HCT116 (cell line): ENCODE data around the gene SNX8. TPM values are rescaled to one million over a fixed set of nuclear protein-coding genes. Genes with fewer than 3 reads are reported as not detected.

ENCODE experiments used
- ATAC-seq: fragments of 200-7000 bp; cut with Tn5 transposase; 2 replicates; pipeline ENCODE4 v1.9.1; 2020; ENCODE audit warnings: mild to moderate bottlenecking, moderate library complexity
- BruUV-seq: library from RNA; stranded (reverse); fragments of 400-500 nt; replicated peaks from 2 replicates; lab custom pipeline; 2021; lab: Mats Ljungman, UMichigan
- CTCF ChIA-PET: fragments of 300-600 bp; sonication (Branson Sonifier 250); formaldehyde crosslinking; loops from one replicate; lab custom pipeline; 2021; ENCODE audit warnings: antibody characterized with exemption; lab: Charles Lee
- POLR2A ChIA-PET: fragments of 300-600, 350-600 bp; sonication (Branson Sonifier 250); formaldehyde crosslinking; loops from one replicate; lab custom pipeline; 2021; ENCODE audit warnings: antibody characterized with exemption; lab: Charles Lee
- RAD21 ChIA-PET, 2 experiments: fragments of 300-600 bp; sonication (Branson Sonifier 250); formaldehyde crosslinking; loops; one replicate each; lab custom pipeline; 2023; ENCODE audit warnings: low total read pairs in 2 of 2; ENCODE audit not compliant: uncharacterized antibody in 2 of 2, unreplicated experiment in 2 of 2, low non-redundant PET in 1 of 2; lab: Charles Lee
- DNase-seq: peaks from one replicate; pipeline ENCODE4 v3.0.0-alpha.2; 2010; ENCODE audit warnings: low read depth, low spot score
- H2AFZ ChIP-seq: fragments of 200-600 bp; shearing (Covaris generic), sonication (generic); 2 replicates; pipeline ENCODE4 v1.6.1; 2017; ENCODE audit warnings: low read depth, mixed run types, mixed read lengths, antibody characterized with exemption, low read length; ENCODE audit not compliant: poor library complexity, severe bottlenecking
- H3K27ac ChIP-seq: 2 replicates; pipeline ENCODE4 v1.5.1; 2012; ENCODE audit warnings: low read depth, low read length
- H3K27me3 ChIP-seq: fragments of 200-600 bp; sonication (generic); 2 replicates; pipeline ENCODE4 v1.6.1; 2016; ENCODE audit warnings: mixed run types, low read length, mixed read lengths; ENCODE audit not compliant: insufficient read depth
- H3K36me3 ChIP-seq, 2 experiments: fragments of 200-500 bp in 1 of 2; fragments of 200-600 bp in 1 of 2; sonication (Bioruptor generic) in 1 of 2; sonication (generic) in 1 of 2; 2 replicates each; pipeline versions ENCODE4 v1.5.1 to v1.6.1; 2014 to 2016; ENCODE audit warnings: low read length in 2 of 2, inconsistent platforms in 1 of 2, mixed read lengths in 1 of 2, mixed run types in 1 of 2; ENCODE audit not compliant: insufficient read depth in 2 of 2, control insufficient read depth in 1 of 2
- H3K4me1 ChIP-seq, 2 experiments: fragments of 200-600 bp in 1 of 2; sonication (generic) in 1 of 2; 2 replicates each; pipeline versions ENCODE4 v1.5.1 to v1.6.1; 2012 to 2017; ENCODE audit warnings: low read length in 2 of 2, inconsistent platforms in 1 of 2, mild to moderate bottlenecking in 1 of 2, mixed read lengths in 1 of 2, mixed run types in 1 of 2, moderate library complexity in 1 of 2; ENCODE audit not compliant: insufficient read depth in 2 of 2, control insufficient read depth in 1 of 2
- H3K4me2 ChIP-seq: fragments of 200-600 bp; sonication (generic); 2 replicates; pipeline ENCODE4 v1.6.1; 2017; ENCODE audit warnings: mixed run types, low read length, mixed read lengths
- H3K4me3 ChIP-seq, 2 experiments: fragments of 200-600 bp in 1 of 2; sonication (generic) in 1 of 2; replicated peaks in 1 of 2; 2 replicates each; pipeline ENCODE4 v1.5.1; 2011 to 2016; ENCODE audit warnings: low read length in 2 of 2, control low read depth in 1 of 2, low read depth in 1 of 2, mild to moderate bottlenecking in 1 of 2, mixed read lengths in 1 of 2, mixed run types in 1 of 2
- H3K79me2 ChIP-seq: fragments of 200-600 bp; sonication (generic); 2 replicates; pipeline ENCODE4 v1.6.1; 2017; ENCODE audit warnings: mild to moderate bottlenecking, mixed run types, low read length, moderate library complexity, mixed read lengths; ENCODE audit not compliant: insufficient read depth
- H3K9ac ChIP-seq: fragments of 200-600 bp; sonication (generic); 2 replicates; pipeline ENCODE4 v1.6.1; 2016; ENCODE audit warnings: low read length, mixed read lengths
- H3K9me2 ChIP-seq: fragments of 200-600 bp; sonication (generic), shearing (Covaris generic); 2 replicates; pipeline ENCODE4 v1.6.1; 2017; ENCODE audit warnings: mixed run types, mild to moderate bottlenecking, moderate library complexity; ENCODE audit not compliant: insufficient read depth
- H3K9me3 ChIP-seq, 2 experiments: fragments of 200-500 bp in 1 of 2; fragments of 200-600 bp in 1 of 2; sonication (Bioruptor generic) in 1 of 2; sonication (generic) in 1 of 2; 2 replicates each; pipeline ENCODE4 v1.6.1; 2014 to 2017; ENCODE audit warnings: low read length in 2 of 2, mixed read lengths in 2 of 2, inconsistent platforms in 1 of 2, low read depth in 1 of 2, mild to moderate bottlenecking in 1 of 2, mixed run types in 1 of 2, moderate library complexity in 1 of 2; ENCODE audit not compliant: control insufficient read depth in 1 of 2, insufficient read depth in 1 of 2
- H4K20me1 ChIP-seq: fragments of 200-600 bp; sonication (generic), shearing (Covaris generic); 2 replicates; pipeline ENCODE4 v1.6.1; 2017; ENCODE audit warnings: mixed run types, mild to moderate bottlenecking, moderate library complexity; ENCODE audit not compliant: insufficient read depth
- EZH2phosphoT487 ChIP-seq: fragments of 200-600 bp; IDR thresholded peaks from 2 replicates; pipeline ENCODE4 v1.6.1; 2018; ENCODE audit warnings: antibody characterized with exemption, borderline replicate concordance
- SP1 ChIP-seq: IDR thresholded peaks from 2 replicates; pipeline ENCODE4 v1.6.1; 2012; ENCODE audit warnings: low read depth
- ZFX ChIP-seq: fragments of 450-650 bp; IDR thresholded peaks from 2 replicates; pipeline ENCODE4 v1.6.1; 2017
- intact Hi-C: fragments of 100-400 bp; cut with micrococcal nuclease; formaldehyde crosslinking; loops from 2 replicates; pipeline ENCODE4 v1.10.0; 2022
- total RNA-seq: library from RNA; stranded (reverse); gene quantifications from one replicate; pipeline ENCODE4 v1.2.1, GENCODE V29; 2021; ENCODE audit not compliant: unreplicated experiment
- TF ChIP-seq, protein P1 (sequence below): IDR thresholded peaks from 2 replicates; pipeline ENCODE4 v1.6.1; 2011; ENCODE audit warnings: mild to moderate bottlenecking, low read length, moderate library complexity; ENCODE audit not compliant: insufficient replicate concordance; ENCODE audit errors: extremely low read depth
- TF ChIP-seq, protein P2 (sequence below): IDR thresholded peaks from 2 replicates; pipeline ENCODE4 v1.6.1; 2012; ENCODE audit warnings: low read depth
- TF ChIP-seq, protein P3 (sequence below): IDR thresholded peaks from 2 replicates; pipeline ENCODE4 v1.6.1; 2012

Gene SNX8
- total RNA-seq, 1 experiment from 2014 or later, result 41.7 TPM

DNA sequence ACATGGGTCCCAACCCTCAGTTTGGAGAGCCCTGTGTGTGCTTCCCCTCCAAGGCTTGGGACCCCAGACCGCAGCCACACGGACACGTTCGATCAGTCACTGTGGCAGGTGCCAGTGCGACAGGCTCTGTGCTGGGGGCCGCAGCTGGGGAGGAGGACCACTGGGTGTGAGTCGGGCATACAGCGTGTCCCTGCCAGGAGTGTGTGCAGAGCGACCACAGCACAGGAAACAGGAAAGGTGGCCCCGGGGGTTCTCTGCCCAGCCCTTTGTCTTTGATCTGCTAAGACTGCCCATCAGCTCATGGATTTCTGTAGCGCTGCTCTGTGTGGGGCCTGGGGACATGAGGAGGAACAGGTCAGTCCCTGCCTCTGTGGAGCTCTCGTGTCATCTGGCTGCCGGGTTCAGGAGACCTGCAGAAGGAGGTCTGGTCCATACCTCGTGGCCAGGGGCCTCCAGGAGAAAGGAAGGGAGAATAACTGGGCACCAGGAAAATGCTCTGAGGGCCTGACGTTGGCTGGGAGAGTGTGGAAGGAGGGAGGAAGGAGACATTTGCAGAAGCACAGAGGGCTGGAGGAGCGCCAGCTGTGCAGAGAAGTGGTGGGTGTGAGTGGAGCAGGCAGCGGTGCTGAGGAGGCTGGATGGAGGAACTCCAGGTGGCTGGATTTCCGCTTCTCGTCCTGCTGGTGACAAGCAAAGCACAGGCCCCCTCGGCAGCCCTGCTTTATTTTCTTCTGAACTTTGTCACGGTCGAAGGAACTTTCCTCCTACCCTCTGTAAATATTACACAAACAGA, 68.2 kb downstream of the SNX8 start:
- ChIA-PET CTCF (no interaction called here), POLR2A (no interaction called here), RAD21 (no interaction called here)
- Histone ChIP-seq H3K79me2 (peaks cover 28% of the 10 kb centered on the region), H2AFZ (no peak overlapping the region), H3K27me3 (no peaks in the 10 kb centered on the region), H3K9me2 (no peaks in the 10 kb centered on the region), H3K4me2 (no peak overlapping the region), H3K9me3 (no peaks in the 10 kb centered on the region), H3K9ac (no peak overlapping the region), H3K4me1 (peaks cover 9 to 21% of the 10 kb centered on the region in 2 experiments), H3K4me3 (no peak overlapping the region), H3K36me3 (no peaks in the 10 kb centered on the region; a peak in 1 of 4 replicates), H4K20me1 (no peaks in the 10 kb centered on the region), H3K27ac (no peak overlapping the region)
- no peak for ATAC-seq
- TF ChIP-seq SP1 (no peak), ZFX (no peak), EZH2phosphoT487 (no peak)
- TF ChIP-seq, protein P1, sequence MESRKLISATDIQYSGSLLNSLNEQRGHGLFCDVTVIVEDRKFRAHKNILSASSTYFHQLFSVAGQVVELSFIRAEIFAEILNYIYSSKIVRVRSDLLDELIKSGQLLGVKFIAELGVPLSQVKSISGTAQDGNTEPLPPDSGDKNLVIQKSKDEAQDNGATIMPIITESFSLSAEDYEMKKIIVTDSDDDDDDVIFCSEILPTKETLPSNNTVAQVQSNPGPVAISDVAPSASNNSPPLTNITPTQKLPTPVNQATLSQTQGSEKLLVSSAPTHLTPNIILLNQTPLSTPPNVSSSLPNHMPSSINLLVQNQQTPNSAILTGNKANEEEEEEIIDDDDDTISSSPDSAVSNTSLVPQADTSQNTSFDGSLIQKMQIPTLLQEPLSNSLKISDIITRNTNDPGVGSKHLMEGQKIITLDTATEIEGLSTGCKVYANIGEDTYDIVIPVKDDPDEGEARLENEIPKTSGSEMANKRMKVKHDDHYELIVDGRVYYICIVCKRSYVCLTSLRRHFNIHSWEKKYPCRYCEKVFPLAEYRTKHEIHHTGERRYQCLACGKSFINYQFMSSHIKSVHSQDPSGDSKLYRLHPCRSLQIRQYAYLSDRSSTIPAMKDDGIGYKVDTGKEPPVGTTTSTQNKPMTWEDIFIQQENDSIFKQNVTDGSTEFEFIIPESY, result no peak
- TF ChIP-seq, protein P2, sequence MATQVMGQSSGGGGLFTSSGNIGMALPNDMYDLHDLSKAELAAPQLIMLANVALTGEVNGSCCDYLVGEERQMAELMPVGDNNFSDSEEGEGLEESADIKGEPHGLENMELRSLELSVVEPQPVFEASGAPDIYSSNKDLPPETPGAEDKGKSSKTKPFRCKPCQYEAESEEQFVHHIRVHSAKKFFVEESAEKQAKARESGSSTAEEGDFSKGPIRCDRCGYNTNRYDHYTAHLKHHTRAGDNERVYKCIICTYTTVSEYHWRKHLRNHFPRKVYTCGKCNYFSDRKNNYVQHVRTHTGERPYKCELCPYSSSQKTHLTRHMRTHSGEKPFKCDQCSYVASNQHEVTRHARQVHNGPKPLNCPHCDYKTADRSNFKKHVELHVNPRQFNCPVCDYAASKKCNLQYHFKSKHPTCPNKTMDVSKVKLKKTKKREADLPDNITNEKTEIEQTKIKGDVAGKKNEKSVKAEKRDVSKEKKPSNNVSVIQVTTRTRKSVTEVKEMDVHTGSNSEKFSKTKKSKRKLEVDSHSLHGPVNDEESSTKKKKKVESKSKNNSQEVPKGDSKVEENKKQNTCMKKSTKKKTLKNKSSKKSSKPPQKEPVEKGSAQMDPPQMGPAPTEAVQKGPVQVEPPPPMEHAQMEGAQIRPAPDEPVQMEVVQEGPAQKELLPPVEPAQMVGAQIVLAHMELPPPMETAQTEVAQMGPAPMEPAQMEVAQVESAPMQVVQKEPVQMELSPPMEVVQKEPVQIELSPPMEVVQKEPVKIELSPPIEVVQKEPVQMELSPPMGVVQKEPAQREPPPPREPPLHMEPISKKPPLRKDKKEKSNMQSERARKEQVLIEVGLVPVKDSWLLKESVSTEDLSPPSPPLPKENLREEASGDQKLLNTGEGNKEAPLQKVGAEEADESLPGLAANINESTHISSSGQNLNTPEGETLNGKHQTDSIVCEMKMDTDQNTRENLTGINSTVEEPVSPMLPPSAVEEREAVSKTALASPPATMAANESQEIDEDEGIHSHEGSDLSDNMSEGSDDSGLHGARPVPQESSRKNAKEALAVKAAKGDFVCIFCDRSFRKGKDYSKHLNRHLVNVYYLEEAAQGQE, result no peak
- TF ChIP-seq, protein P3, sequence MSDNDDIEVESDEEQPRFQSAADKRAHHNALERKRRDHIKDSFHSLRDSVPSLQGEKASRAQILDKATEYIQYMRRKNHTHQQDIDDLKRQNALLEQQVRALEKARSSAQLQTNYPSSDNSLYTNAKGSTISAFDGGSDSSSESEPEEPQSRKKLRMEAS, result no peak
- intact Hi-C loops, result loop anchor here (2.0 kb wide), 1 partner anchor 103 kb away; no protein-coding TSS in a partner anchor
- no TSS peak for BruUV-seq
- DNase-seq, result no peak
